ENCODE results near the gene ASGR2.

DNA sequence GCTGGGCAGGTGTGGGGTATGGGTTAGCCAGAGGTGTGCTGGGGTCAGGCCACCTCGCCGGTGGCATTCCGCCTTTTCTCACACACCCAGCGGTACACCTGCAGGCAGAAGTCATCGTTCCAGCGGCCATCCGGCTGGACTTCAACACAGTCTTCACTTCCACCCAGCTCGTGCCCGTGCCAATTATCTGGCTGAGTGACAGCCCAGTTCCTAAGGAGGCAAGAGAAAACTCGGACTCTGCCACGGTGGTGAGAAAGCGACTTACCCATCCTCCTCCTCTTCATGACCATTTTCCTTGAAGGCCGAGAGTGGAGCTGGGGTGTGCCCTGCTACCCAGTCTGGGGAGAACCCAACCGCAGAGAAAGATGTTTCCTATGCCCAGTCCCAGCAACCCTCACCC is 13.1 kb downstream of the ASGR2 start:
- TF ChIP-seq POLR2A (IDR thresholded peaks at IDR 0.05), result no peak
- TF ChIP-seq, protein P1, sequence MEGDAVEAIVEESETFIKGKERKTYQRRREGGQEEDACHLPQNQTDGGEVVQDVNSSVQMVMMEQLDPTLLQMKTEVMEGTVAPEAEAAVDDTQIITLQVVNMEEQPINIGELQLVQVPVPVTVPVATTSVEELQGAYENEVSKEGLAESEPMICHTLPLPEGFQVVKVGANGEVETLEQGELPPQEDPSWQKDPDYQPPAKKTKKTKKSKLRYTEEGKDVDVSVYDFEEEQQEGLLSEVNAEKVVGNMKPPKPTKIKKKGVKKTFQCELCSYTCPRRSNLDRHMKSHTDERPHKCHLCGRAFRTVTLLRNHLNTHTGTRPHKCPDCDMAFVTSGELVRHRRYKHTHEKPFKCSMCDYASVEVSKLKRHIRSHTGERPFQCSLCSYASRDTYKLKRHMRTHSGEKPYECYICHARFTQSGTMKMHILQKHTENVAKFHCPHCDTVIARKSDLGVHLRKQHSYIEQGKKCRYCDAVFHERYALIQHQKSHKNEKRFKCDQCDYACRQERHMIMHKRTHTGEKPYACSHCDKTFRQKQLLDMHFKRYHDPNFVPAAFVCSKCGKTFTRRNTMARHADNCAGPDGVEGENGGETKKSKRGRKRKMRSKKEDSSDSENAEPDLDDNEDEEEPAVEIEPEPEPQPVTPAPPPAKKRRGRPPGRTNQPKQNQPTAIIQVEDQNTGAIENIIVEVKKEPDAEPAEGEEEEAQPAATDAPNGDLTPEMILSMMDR (IDR thresholded peaks at IDR 0.05), result no peak

All from adrenal gland (tissue), 5 donors.